NCI-H345 treated with DMSO at 0.1 percent for 48 hours (cell line): ENCODE results near the gene LRRFIP1.

ENCODE experiments used
- DNase-seq: peaks from one replicate; lab custom pipeline; 2025; ENCODE audit not compliant: unreplicated experiment; lab: John Stamatoyannopoulos, UW

Gene LRRFIP1

GRCh38 chr2:237721458-237721857 lies 94.1 kb downstream of the LRRFIP1 start:
- no peak for DNase-seq

GRCh38 chr2:237722616-237723015 lies 95.2 kb downstream of the LRRFIP1 start:
- no peak for DNase-seq

GRCh38 chr2:237723023-237723422 lies 95.6 kb downstream of the LRRFIP1 start:
- no peak for DNase-seq

DNA sequence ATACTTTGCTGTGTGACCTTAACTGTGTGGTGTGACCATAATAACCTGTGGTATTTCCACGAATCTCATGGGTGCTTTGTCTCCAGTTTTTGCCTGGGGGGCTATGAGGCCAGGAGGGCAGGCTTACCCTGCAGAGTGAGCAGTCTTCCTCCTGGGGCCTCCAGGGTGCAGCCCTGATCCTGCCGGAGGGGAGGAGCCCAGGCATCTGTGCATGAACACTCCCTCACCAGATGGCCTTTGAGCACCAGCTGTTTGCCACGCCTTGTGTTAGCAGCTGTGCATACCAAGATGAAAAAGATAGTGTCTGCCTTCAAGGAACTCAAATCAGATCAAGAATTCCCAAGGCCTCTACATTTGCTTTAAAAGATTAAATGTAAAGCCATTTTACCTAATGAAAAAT lies 96.2 kb downstream of the LRRFIP1 start:
- DNase-seq, result peak; percentile 46

GRCh38 chr2:237724811-237725478 lies 97.6 kb downstream of the LRRFIP1 start:
- DNase-seq, result peak; percentile 82

GRCh38 chr2:237725661-237726060 lies 98.3 kb downstream of the LRRFIP1 start:
- no peak for DNase-seq

GRCh38 chr2:237726401-237726830 lies 99.0 kb downstream of the LRRFIP1 start:
- DNase-seq, result peak; percentile 95

DNA sequence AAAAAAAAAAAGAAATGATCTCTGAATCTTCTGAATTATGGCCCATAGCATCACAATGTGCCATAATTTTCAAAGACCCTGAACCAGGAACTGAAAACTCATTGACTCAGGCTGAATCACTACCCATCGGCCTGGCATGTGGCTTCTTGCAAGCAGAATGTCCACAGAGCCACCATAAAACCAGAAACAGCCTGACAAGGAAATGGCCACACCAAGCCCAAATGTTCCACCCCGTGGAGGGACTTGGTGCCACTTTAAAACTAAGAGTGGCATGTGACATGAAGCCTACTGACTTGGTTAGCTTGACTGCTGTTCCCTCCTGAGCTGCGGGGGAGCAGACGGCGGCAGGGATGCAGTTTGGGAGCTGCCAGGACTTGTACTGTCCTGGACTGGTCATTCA lies 100.0 kb downstream of the LRRFIP1 start:
- DNase-seq, result no peak

DNA sequence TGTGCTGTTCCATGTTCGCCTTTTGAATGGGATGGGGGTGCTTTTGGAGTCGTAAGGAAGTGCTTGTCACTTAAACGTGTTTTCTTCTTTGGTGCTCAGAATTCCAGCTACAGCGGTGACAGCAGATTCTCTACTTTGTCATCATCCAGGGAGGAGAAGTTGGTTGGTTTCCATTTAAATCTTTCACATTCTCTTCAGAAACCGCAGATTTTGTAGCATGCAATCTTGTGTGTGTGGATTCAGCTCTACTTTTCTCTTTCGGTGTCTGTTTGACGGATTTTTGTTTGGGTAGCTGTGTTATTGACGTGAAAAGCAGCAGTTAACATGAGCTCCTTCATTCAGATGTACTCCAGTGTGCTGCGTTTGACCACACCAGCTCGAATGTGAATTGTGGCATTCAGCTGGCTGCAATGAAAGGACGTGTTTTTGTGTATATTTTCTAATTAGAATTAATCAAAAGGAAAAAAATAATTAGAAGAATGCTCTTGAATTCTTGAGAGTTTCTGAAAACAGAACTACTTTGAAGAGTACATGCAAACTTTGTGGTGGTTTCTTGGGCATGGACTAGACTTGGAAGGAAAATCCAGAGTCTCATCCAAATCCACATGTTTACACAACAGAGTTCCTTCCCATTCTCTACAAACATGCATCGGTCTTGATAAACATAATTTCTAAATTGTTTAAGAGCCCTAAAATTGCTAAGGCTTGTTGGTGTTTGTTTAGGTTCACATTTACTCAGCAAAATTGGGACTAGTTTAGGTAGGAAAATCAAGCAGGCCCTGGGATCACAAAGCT lies 102.5 kb downstream of the LRRFIP1 start:
- no peak for DNase-seq

DNA sequence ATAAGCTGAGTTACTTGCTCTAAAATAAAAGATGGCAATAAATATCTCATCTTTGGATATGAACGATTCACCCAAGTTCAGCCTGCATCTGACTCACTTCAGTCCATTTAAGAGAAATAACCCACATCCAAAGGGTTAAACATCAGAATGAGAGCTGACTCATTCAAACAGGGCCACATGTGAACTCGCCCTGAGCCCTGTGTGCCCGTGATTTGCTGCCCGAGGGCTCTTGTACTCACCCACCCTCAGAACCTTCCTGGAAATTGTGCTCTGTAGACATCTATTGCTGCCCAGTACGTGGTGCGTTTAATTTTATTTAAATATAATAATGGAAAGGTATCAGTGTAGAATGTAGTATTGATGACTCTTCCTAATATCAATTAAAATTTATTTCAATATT lies 104.3 kb downstream of the LRRFIP1 start:
- DNase-seq, result no peak

DNA sequence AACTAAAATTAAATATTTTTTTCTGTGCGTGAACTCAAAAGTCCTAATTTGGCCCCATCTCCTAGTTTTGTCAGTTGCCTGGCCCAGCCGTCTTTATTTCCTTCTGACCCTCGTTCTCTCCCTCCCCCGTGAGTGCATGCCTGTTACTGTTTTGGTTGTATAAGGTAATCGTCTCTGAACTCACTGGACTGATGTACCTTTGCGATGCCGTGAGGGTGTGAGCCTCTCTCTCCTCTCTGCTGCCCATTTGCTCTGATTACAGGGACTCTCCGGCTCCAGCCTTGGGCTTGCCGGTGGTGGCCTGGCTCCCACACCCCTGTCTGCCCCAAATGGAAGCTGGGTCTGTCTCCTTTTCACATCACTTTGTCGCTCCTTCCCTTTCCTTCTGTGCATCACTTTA lies 104.7 kb downstream of the LRRFIP1 start:
- no peak for DNase-seq

DNA sequence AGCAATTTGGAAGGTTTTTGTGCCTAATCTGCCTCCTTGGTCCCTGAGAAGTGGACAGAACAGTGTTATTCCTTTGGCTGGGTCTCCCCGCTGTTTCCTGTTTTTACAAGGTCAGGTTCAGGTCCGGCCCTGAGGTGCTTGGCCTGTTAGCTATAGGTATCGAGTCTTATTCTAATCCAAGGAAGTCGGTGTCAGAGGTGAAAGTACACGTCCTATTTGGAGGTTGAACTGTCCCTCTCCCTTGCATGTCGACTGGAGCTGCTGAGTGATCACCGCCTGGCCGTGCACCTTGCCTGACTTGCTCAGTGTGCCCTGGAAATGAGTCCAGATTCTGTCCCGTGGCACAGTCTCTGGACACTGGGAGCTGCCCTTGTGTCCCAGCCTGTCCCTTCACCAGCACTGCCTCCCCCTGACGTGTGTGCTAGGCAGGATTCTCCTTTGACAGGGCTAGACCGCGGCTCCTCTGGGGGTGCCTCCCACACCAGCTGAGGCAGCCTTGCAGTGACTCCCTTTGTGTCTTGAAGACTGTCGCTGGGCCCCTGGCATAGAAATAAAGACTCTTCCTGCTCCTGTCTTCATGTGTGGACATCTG lies 105.5 kb downstream of the LRRFIP1 start:
- no peak for DNase-seq

GRCh38 chr2:237733677-237734300 lies 106.4 kb downstream of the LRRFIP1 start:
- peak; percentile 74 for DNase-seq

DNA sequence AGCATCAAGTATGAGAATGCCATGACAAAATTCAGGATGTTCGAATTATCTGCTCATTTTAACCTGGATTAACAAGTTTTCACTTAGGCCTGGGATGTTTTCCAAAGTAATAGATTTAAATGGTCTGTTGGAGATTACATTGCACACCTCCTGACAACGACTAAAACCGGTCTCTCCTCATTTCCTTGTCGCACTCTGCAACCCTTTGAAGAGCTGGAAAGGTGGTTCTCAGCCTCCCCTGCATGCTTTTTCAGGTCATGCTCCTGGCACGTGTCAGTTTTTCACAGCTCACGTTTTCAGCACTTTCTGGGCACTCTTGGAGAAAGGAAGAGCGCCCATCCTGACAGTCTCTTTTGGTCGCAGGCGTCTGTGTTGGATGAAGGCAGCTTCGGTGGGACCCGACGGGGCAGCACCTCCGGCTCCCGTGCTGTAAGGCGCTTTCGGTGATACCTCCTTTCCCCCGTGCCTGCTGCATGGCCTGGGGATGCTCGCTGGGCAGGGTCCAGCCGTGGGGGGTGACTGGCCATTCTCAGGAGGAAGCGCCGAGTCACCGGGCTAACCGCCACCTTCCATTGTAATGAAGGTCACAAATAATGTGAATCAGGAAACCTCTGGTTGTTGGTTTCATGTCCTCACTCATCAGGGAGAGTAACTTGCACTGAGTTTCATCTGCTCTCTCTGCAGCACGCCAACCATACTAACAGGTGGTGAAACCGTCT lies 107.7 kb downstream of the LRRFIP1 start:
- DNase-seq, result no peak

DNA sequence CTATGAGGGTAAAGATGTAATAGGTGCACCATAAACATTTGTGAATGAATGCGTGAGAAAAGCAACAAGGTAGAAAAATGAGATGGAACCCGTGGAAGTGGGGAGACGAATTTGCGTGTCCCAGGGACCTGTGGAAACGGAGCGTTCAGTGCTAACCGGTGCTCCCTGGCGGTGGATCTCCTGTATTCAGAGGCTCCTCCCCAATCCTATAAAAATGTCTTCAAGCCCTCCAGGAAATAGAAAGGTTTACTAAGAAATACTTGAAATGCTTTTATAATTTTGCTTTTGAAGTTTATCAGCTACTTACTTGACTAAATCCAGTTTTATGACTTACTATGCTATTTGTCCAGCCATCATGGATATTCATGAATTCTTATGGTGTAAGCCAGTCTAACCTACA lies 108.4 kb downstream of the LRRFIP1 start:
- no peak for DNase-seq

- no peak for DNase-seq
These were observed 109.4 kb downstream of the LRRFIP1 start for GRCh38 chr2:237736783-237737182.

- DNase-seq, result no peak
These were observed 109.9 kb downstream of the LRRFIP1 start for GRCh38 chr2:237737196-237737865.

DNA sequence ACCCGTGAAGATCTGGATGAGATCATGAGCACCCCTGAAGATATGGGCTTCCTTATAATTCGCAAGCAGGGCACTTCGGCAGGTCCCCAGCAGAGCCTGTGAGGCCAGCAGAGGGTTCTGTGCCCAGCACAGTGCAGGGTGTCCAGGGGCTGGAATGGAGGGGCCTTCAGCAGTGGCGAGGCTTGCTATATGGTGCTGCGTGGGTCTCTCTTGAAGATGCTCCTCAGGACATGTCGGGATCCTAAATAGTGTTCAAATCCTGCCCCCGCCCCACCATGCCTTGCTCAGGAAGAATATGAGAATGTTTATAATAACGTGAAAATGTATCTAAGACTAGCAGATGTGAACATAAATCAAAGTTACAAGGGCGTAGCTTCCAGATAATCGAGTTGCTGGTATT lies 110.9 kb downstream of the LRRFIP1 start:
- no peak for DNase-seq

DNA sequence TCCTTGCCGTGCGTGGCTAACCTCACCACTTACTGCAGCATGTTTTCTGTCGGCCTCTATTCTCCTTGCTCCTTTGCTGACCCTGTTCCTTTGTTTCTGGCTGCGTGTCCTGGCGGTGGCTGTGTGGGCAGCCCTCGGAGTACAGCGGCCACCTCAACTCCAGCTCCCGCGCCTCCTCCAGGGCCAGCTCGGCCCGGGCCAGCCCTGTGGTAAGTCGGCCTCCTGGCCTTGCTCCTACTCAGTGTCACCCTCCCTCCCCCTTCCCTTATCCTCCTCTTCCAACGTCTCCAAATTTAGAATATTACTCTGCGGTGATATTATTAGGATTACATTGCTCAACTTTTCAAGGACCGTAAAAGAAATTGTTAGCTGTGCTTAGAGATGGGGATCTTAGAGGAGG lies 111.7 kb downstream of the LRRFIP1 start:
- no peak for DNase-seq

DNA sequence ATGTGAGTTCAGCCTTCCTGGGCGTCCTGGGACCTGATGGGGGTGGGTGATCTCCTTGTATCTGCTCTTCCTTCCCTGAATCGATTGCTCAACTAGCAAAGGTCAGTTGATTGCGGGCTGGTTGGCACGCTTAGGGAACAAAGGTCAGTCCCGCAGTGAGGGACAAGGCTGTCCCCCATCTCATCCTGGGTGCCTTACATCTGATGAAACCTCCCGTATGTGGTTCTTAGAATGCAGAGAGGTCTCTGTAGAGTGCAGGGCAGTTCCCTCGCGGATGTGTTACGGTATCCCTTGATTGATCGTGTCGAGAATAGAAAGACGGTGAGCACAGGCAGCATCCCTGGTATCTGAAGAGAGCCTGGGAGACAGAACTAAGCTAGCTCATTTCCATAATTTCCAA lies 114.8 kb downstream of the LRRFIP1 start:
- DNase-seq, result no peak

DNA sequence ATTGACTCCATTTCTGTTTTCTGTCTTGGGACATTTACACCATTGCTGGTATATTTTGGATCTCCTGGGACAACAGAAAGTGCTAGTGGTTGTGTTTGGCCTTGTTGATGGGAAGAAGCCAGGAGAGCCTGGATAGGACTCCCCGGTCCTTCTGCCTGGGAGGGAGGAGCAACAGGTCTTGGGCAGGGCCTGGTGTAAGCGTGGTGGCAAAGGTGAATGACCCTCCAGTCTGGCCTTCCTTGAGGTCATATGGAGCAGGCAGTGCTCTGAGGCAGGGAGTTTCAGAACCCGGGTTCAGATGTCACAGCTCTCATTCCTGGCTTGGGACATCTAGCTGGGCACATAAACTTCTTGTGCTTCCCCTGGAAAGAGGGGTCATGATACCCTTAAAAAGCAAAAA lies 115.2 kb downstream of the LRRFIP1 start:
- DNase-seq, result no peak
